Measurements from ENCODE around the gene OSBPL3.

Gene OSBPL3

DNA sequence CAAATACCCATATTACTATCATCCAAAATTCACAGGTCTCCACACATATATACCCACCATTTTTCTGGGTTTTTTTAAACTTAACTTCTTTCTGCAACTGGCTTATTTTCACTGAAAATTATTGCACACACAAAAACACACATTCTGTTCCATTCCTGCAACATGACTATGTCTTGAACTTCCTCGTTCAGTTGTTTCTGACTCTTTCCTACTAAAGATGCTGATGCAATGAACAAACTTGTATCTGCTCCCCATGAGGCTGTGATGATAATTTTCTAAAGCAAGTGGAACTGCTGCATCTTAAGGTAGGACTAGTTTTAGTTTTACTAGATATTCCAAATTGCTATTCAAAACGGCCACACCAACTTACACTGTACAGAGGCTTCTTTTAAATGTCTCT, 77.7 kb downstream of the OSBPL3 start (continued):
- TF ChIP-seq, protein P1, sequence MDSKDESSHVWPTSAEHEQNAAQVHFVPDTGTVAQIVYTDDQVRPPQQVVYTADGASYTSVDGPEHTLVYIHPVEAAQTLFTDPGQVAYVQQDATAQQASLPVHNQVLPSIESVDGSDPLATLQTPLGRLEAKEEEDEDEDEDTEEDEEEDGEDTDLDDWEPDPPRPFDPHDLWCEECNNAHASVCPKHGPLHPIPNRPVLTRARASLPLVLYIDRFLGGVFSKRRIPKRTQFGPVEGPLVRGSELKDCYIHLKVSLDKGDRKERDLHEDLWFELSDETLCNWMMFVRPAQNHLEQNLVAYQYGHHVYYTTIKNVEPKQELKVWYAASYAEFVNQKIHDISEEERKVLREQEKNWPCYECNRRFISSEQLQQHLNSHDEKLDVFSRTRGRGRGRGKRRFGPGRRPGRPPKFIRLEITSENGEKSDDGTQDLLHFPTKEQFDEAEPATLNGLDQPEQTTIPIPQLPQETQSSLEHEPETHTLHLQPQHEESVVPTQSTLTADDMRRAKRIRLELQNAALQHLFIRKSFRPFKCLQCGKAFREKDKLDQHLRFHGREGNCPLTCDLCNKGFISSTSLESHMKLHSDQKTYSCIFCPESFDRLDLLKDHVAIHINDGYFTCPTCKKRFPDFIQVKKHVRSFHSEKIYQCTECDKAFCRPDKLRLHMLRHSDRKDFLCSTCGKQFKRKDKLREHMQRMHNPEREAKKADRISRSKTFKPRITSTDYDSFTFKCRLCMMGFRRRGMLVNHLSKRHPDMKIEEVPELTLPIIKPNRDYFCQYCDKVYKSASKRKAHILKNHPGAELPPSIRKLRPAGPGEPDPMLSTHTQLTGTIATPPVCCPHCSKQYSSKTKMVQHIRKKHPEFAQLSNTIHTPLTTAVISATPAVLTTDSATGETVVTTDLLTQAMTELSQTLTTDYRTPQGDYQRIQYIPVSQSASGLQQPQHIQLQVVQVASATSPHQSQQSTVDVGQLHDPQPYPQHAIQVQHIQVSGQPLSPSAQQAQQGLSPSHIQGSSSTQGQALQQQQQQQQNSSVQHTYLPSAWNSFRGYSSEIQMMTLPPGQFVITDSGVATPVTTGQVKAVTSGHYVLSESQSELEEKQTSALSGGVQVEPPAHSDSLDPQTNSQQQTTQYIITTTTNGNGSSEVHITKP (tag by site-specific recombination; IDR thresholded peaks at IDR 0.05), result no peak
- TF ChIP-seq, protein P2, sequence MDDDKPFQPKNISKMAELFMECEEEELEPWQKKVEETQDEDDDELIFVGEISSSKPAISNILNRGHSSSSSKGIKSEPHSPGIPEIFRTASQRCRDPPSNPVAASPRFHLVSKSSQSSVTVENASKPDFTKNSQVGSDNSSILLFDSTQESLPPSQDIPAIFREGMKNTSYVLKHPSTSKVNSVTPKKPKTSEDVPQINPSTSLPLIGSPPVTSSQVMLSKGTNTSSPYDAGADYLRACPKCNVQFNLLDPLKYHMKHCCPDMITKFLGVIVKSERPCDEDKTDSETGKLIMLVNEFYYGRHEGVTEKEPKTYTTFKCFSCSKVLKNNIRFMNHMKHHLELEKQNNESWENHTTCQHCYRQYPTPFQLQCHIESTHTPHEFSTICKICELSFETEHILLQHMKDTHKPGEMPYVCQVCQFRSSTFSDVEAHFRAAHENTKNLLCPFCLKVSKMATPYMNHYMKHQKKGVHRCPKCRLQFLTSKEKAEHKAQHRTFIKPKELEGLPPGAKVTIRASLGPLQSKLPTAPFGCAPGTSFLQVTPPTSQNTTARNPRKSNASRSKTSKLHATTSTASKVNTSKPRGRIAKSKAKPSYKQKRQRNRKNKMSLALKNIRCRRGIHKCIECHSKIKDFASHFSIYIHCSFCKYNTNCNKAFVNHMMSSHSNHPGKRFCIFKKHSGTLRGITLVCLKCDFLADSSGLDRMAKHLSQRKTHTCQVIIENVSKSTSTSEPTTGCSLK (tag by site-specific recombination; IDR thresholded peaks at IDR 0.05), result no peak
- no peak for TF ChIP-seq KLF7 (tag by site-specific recombination; IDR thresholded peaks at IDR 0.05; ENCODE audit: borderline replicate concordance)
- no peak for TF ChIP-seq GLIS1 (tag by site-specific recombination; IDR thresholded peaks at IDR 0.05)
- no peak for TF ChIP-seq ZNF664 (tag by site-specific recombination; IDR thresholded peaks at IDR 0.05)
- TF ChIP-seq, protein P3, sequence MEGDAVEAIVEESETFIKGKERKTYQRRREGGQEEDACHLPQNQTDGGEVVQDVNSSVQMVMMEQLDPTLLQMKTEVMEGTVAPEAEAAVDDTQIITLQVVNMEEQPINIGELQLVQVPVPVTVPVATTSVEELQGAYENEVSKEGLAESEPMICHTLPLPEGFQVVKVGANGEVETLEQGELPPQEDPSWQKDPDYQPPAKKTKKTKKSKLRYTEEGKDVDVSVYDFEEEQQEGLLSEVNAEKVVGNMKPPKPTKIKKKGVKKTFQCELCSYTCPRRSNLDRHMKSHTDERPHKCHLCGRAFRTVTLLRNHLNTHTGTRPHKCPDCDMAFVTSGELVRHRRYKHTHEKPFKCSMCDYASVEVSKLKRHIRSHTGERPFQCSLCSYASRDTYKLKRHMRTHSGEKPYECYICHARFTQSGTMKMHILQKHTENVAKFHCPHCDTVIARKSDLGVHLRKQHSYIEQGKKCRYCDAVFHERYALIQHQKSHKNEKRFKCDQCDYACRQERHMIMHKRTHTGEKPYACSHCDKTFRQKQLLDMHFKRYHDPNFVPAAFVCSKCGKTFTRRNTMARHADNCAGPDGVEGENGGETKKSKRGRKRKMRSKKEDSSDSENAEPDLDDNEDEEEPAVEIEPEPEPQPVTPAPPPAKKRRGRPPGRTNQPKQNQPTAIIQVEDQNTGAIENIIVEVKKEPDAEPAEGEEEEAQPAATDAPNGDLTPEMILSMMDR (tag by site-specific recombination; IDR thresholded peaks at IDR 0.05), result no peak
- TF ChIP-seq, protein P4, sequence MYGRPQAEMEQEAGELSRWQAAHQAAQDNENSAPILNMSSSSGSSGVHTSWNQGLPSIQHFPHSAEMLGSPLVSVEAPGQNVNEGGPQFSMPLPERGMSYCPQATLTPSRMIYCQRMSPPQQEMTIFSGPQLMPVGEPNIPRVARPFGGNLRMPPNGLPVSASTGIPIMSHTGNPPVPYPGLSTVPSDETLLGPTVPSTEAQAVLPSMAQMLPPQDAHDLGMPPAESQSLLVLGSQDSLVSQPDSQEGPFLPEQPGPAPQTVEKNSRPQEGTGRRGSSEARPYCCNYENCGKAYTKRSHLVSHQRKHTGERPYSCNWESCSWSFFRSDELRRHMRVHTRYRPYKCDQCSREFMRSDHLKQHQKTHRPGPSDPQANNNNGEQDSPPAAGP (tag by site-specific recombination; IDR thresholded peaks at IDR 0.05), result no peak
- no peak for TF ChIP-seq ZNF837 (tag by site-specific recombination; IDR thresholded peaks at IDR 0.05)
- TF ChIP-seq SP3 (tag by site-specific recombination; IDR thresholded peaks at IDR 0.05), result no peak
- TF ChIP-seq ZNF248 (tag by site-specific recombination; IDR thresholded peaks at IDR 0.05), result no peak
- no peak for TF ChIP-seq ZNF132 (tag by site-specific recombination; IDR thresholded peaks at IDR 0.05; ENCODE audit: borderline replicate concordance)

DNA sequence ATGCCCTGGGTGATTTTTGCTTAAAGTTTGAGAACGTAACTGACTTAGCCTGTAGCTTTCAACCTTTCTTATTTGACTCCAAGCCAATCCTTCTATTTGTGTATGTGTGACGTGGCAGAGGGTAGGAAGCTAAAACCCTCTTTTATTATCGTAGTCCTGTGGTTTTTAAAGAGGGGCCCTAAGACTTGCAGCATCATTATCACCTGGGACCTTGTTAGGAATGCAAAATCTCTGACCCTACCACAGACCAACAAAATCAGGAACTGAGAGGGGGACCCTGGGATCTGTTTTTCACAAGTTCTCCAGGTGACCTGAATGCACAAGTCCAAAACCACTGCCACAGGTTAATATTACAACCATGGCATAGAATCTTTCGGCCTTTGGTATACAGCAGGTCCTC, 80.1 kb downstream of the OSBPL3 start:
- TF ChIP-seq, protein P5, sequence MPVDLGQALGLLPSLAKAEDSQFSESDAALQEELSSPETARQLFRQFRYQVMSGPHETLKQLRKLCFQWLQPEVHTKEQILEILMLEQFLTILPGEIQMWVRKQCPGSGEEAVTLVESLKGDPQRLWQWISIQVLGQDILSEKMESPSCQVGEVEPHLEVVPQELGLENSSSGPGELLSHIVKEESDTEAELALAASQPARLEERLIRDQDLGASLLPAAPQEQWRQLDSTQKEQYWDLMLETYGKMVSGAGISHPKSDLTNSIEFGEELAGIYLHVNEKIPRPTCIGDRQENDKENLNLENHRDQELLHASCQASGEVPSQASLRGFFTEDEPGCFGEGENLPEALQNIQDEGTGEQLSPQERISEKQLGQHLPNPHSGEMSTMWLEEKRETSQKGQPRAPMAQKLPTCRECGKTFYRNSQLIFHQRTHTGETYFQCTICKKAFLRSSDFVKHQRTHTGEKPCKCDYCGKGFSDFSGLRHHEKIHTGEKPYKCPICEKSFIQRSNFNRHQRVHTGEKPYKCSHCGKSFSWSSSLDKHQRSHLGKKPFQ (tag by site-specific recombination; IDR thresholded peaks at IDR 0.05), result no peak
- TF ChIP-seq ZNF350 (tag by site-specific recombination; IDR thresholded peaks at IDR 0.05) (no peak), ZNF433 (tag by site-specific recombination; IDR thresholded peaks at IDR 0.05; ENCODE audit: low read depth) (no peak), ZNF174 (tag by site-specific recombination; IDR thresholded peaks at IDR 0.05) (no peak), ZNF830 (tag by site-specific recombination; IDR thresholded peaks at IDR 0.05; ENCODE audit: low read depth) (no peak), ZEB2 (tag by site-specific recombination; IDR thresholded peaks at IDR 0.05) (no peak), ZNF624 (tag by site-specific recombination; IDR thresholded peaks at IDR 0.05) (no peak), ZNF112 (tag by site-specific recombination; IDR thresholded peaks at IDR 0.05) (no peak), ZNF701 (tag by site-specific recombination; IDR thresholded peaks at IDR 0.05) (no peak), ZNF211 (tag by site-specific recombination; IDR thresholded peaks at IDR 0.05; ENCODE audit: low read depth) (no peak), ZNF335 (tag by site-specific recombination; conservative IDR thresholded peaks at IDR 0.05) (no peak), ZNF394 (tag by site-specific recombination; IDR thresholded peaks at IDR 0.05; ENCODE audit: borderline replicate concordance) (no peak)
- TF ChIP-seq, protein P6, sequence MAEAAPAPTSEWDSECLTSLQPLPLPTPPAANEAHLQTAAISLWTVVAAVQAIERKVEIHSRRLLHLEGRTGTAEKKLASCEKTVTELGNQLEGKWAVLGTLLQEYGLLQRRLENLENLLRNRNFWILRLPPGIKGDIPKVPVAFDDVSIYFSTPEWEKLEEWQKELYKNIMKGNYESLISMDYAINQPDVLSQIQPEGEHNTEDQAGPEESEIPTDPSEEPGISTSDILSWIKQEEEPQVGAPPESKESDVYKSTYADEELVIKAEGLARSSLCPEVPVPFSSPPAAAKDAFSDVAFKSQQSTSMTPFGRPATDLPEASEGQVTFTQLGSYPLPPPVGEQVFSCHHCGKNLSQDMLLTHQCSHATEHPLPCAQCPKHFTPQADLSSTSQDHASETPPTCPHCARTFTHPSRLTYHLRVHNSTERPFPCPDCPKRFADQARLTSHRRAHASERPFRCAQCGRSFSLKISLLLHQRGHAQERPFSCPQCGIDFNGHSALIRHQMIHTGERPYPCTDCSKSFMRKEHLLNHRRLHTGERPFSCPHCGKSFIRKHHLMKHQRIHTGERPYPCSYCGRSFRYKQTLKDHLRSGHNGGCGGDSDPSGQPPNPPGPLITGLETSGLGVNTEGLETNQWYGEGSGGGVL (tag by site-specific recombination; IDR thresholded peaks at IDR 0.05), result no peak
- Histone ChIP-seq H3K9me3 (ENCODE audit: control insufficient read depth, insufficient read depth, low read depth, low read length) (no peaks in the 10 kb centered on the region), H3K4me3 (ENCODE audit: low read depth, low read length) (no peak overlapping the region), H3K27ac (ENCODE audit: extremely low read depth, low read depth, low read length) (no peak overlapping the region), H3K4me1 (ENCODE audit: control insufficient read depth, insufficient read depth, low read length) (no peaks in the 10 kb centered on the region), H3K36me3 (ENCODE audit: control insufficient read depth in 2 of 2, insufficient read depth in 1 of 2, low read length in 2 of 2) (no peaks in the 10 kb centered on the region)
- ChIA-PET CTCF (interaction anchor here (0.9 to 1.0 kb wide), 2 partner anchors 77 to 198 kb away, joined by 3 read pairs; no protein-coding TSS in a partner anchor), POLR2A (no interaction called here)

All from HEK293 (cell line).